ENCODE results near the gene CDK14.
A peak's percentile ranks its signal among the peaks of the same experiment; 100 is the strongest.
"Not testable (repeated sequence)": the region's sequence is repeated elsewhere in the genome, so short reads cannot be mapped to it uniquely, and the experiment has no call there.

CDK14 gene

GRCh38 chr7:90625562-90625961, 29.4 kb downstream of the CDK14 start:
- no peaks in the 10 kb centered on the region for H4K20me1 ChIP-seq (ENCODE audit: insufficient read depth, low read length, poor library complexity, severe bottlenecking)

GRCh38 chr7:90626013-90626412, 29.9 kb downstream of the CDK14 start:
- no peak overlapping the region for H3K4me2 ChIP-seq (ENCODE audit: low read depth, low read length, poor library complexity, severe bottlenecking)
- no peak overlapping the region for H3K9ac ChIP-seq (ENCODE audit: low read depth, low read length, poor library complexity, severe bottlenecking)
- no peak overlapping the region for H2AFZ ChIP-seq (ENCODE audit: low read length)
- H3K79me2 ChIP-seq (ENCODE audit: insufficient read depth, low read length): no peaks in the 10 kb centered on the region
- TF ChIP-seq EZH2phosphoT487 (IDR thresholded peaks at IDR 0.05; ENCODE audit: borderline replicate concordance): no peak
- H3K4me1 ChIP-seq (ENCODE audit: insufficient read depth, low read length, poor library complexity, severe bottlenecking): no peaks in the 10 kb centered on the region
- H3K4me3 ChIP-seq (ENCODE audit: low read length, poor library complexity, severe bottlenecking): no peak overlapping the region
- H3K27me3 ChIP-seq (ENCODE audit: insufficient read depth, low read length, poor library complexity, severe bottlenecking): no peaks in the 10 kb centered on the region
- H4K20me1 ChIP-seq (ENCODE audit: insufficient read depth, low read length, poor library complexity, severe bottlenecking): no peaks in the 10 kb centered on the region
- H3K9me2 ChIP-seq (replicated peaks; ENCODE audit: low read depth, low read length): no peaks in the 10 kb centered on the region
- H3K9me3 ChIP-seq (ENCODE audit: insufficient read depth, low read depth, low read length): no peaks in the 10 kb centered on the region
- H3K36me3 ChIP-seq (ENCODE audit: insufficient read depth, low read length): no peaks in the 10 kb centered on the region
- H3F3A ChIP-seq (ENCODE audit: low read depth): no peaks in the 10 kb centered on the region

More at GRCh38 chr7:90625562-90625961, 29.4 kb downstream of the CDK14 start:
- Histone ChIP-seq H3K4me3 (ENCODE audit: low read length, poor library complexity, severe bottlenecking) (no peak overlapping the region), H3K79me2 (ENCODE audit: insufficient read depth, low read length) (no peaks in the 10 kb centered on the region), H3F3A (ENCODE audit: low read depth) (no peaks in the 10 kb centered on the region), H3K9me3 (ENCODE audit: insufficient read depth, low read depth, low read length) (no peaks in the 10 kb centered on the region), H3K9ac (ENCODE audit: low read depth, low read length, poor library complexity, severe bottlenecking) (no peak overlapping the region), H3K9me2 (replicated peaks; ENCODE audit: low read depth, low read length) (no peaks in the 10 kb centered on the region), H3K27me3 (ENCODE audit: insufficient read depth, low read length, poor library complexity, severe bottlenecking) (no peaks in the 10 kb centered on the region), H2AFZ (ENCODE audit: low read length) (no peak overlapping the region), H3K36me3 (ENCODE audit: insufficient read depth, low read length) (no peaks in the 10 kb centered on the region), H3K4me1 (ENCODE audit: insufficient read depth, low read length, poor library complexity, severe bottlenecking) (no peaks in the 10 kb centered on the region), H3K4me2 (ENCODE audit: low read depth, low read length, poor library complexity, severe bottlenecking) (no peak overlapping the region)
- TF ChIP-seq CTCF (conservative IDR thresholded peaks at IDR 0.05; ENCODE audit: low read length) (no peak), EZH2phosphoT487 (IDR thresholded peaks at IDR 0.05; ENCODE audit: borderline replicate concordance) (no peak)

GRCh38 chr7:90629297-90629918, 33.3 kb downstream of the CDK14 start:
- Histone ChIP-seq H3K4me2 (ENCODE audit: low read depth, low read length, poor library complexity, severe bottlenecking) (no peak overlapping the region), H3K27me3 (ENCODE audit: insufficient read depth, low read length, poor library complexity, severe bottlenecking) (no peaks in the 10 kb centered on the region), H3K4me1 (ENCODE audit: insufficient read depth, low read length, poor library complexity, severe bottlenecking) (no peaks in the 10 kb centered on the region), H3K36me3 (ENCODE audit: insufficient read depth, low read length) (no peaks in the 10 kb centered on the region), H3K9me2 (replicated peaks; ENCODE audit: low read depth, low read length) (no peaks in the 10 kb centered on the region), H3K9me3 (ENCODE audit: insufficient read depth, low read depth, low read length) (no peaks in the 10 kb centered on the region), H3K9ac (ENCODE audit: low read depth, low read length, poor library complexity, severe bottlenecking) (no peak overlapping the region), H3K4me3 (ENCODE audit: low read length, poor library complexity, severe bottlenecking) (no peak overlapping the region), H4K20me1 (ENCODE audit: insufficient read depth, low read length, poor library complexity, severe bottlenecking) (no peaks in the 10 kb centered on the region), H3F3A (ENCODE audit: low read depth) (no peaks in the 10 kb centered on the region), H3K79me2 (ENCODE audit: insufficient read depth, low read length) (no peaks in the 10 kb centered on the region), H2AFZ (ENCODE audit: low read length) (no peak overlapping the region)
- TF ChIP-seq CTCF (conservative IDR thresholded peaks at IDR 0.05; ENCODE audit: low read length): peak; percentile 68
- no peak for TF ChIP-seq EZH2phosphoT487 (IDR thresholded peaks at IDR 0.05; ENCODE audit: borderline replicate concordance)

- H3K36me3 ChIP-seq (ENCODE audit: insufficient read depth, low read length): no peaks in the 10 kb centered on the region
- H3K4me3 ChIP-seq (ENCODE audit: low read length, poor library complexity, severe bottlenecking): no peak overlapping the region
- H3F3A ChIP-seq (ENCODE audit: low read depth): no peaks in the 10 kb centered on the region
- no peaks in the 10 kb centered on the region for H3K9me2 ChIP-seq (replicated peaks; ENCODE audit: low read depth, low read length)
- H3K4me2 ChIP-seq (ENCODE audit: low read depth, low read length, poor library complexity, severe bottlenecking): no peak overlapping the region
- H4K20me1 ChIP-seq (ENCODE audit: insufficient read depth, low read length, poor library complexity, severe bottlenecking): no peaks in the 10 kb centered on the region
- no peak overlapping the region for H2AFZ ChIP-seq (ENCODE audit: low read length)
- H3K79me2 ChIP-seq (ENCODE audit: insufficient read depth, low read length): no peaks in the 10 kb centered on the region
- H3K9ac ChIP-seq (ENCODE audit: low read depth, low read length, poor library complexity, severe bottlenecking): no peak overlapping the region
- no peaks in the 10 kb centered on the region for H3K27me3 ChIP-seq (ENCODE audit: insufficient read depth, low read length, poor library complexity, severe bottlenecking)
- TF ChIP-seq EZH2phosphoT487 (IDR thresholded peaks at IDR 0.05; ENCODE audit: borderline replicate concordance) (no peak), CTCF (conservative IDR thresholded peaks at IDR 0.05; ENCODE audit: low read length) (no peak)
- no peaks in the 10 kb centered on the region for H3K4me1 ChIP-seq (ENCODE audit: insufficient read depth, low read length, poor library complexity, severe bottlenecking)
- no peaks in the 10 kb centered on the region for H3K9me3 ChIP-seq (ENCODE audit: insufficient read depth, low read depth, low read length)
These were observed 35.4 kb downstream of the CDK14 start for GRCh38 chr7:90631502-90631901.

GRCh38 chr7:90639683-90640082, 43.6 kb downstream of the CDK14 start:
- not testable (repeated sequence) for H3K79me2 ChIP-seq (ENCODE audit: insufficient read depth, low read length); H3K9me2 ChIP-seq (replicated peaks; ENCODE audit: low read depth, low read length); H3K36me3 ChIP-seq (ENCODE audit: insufficient read depth, low read length); H3K4me3 ChIP-seq (ENCODE audit: low read length, poor library complexity, severe bottlenecking); H3K9me3 ChIP-seq (ENCODE audit: insufficient read depth, low read depth, low read length); H3K4me1 ChIP-seq (ENCODE audit: insufficient read depth, low read length, poor library complexity, severe bottlenecking); H3K9ac ChIP-seq (ENCODE audit: low read depth, low read length, poor library complexity, severe bottlenecking); H4K20me1 ChIP-seq (ENCODE audit: insufficient read depth, low read length, poor library complexity, severe bottlenecking); H2AFZ ChIP-seq (ENCODE audit: low read length); H3K4me2 ChIP-seq (ENCODE audit: low read depth, low read length, poor library complexity, severe bottlenecking); H3F3A ChIP-seq (ENCODE audit: low read depth); H3K27me3 ChIP-seq (ENCODE audit: insufficient read depth, low read length, poor library complexity, severe bottlenecking)

Data from Loucy (cell line).